ENCODE data around the gene LPAR3. TPM values are rescaled to one million over a fixed set of nuclear protein-coding genes. Genes with fewer than 3 reads are reported as not detected.

LPAR3 gene
- total and polyA plus RNA-seq, 2 of the 4 experiments (the other 2 are of a cell fraction) = 0.09 to 0.18 TPM

- H3K14ac ChIP-seq (replicated peaks; ENCODE audit: low read depth, low read length) = peak overlapping the region; percentile 34; the same call in 1 of the 2 replicates
- no peak overlapping the region for H3K4me2 ChIP-seq (ENCODE audit: low read depth, low read length)
- peaks cover 2% of the 10 kb centered on the region; the same call in 1 of the 2 replicates for H3K9me1 ChIP-seq (ENCODE audit: insufficient read depth, low read length)
- BruUV-seq (replicated peaks) = no TSS peak
- H3K9me3 ChIP-seq (ENCODE audit: control insufficient read depth, insufficient read depth, low read length) = no peaks in the 10 kb centered on the region
- in situ Hi-C loops (cut with MboI; ENCODE audit: low sequenced_read_pairs) = no loop called here
- no peak overlapping the region for H4K5ac ChIP-seq (ENCODE audit: low read depth, low read length)
- no peak overlapping the region for H3K4me3 ChIP-seq (ENCODE audit: insufficient read depth, low read depth, low read length)
- no peak for TF ChIP-seq POLR2A (IDR thresholded peaks at IDR 0.05; ENCODE audit: low read depth, low read length)
- no peaks in the 10 kb centered on the region; a peak in 1 of 4 replicates for H3K79me1 ChIP-seq (ENCODE audit: low read depth in 1 of 2, low read length in 2 of 2)
- H3K4ac ChIP-seq (ENCODE audit: low read depth, low read length) = peak overlapping the region; percentile 36; the same call in 1 of the 2 replicates
- peaks cover 5% of the 10 kb centered on the region for H3K4me1 ChIP-seq (ENCODE audit: control insufficient read depth, insufficient read depth, low read length)
- H3K56ac ChIP-seq (ENCODE audit: extremely low read depth, insufficient read depth, low read length) = no peak overlapping the region
- no peaks in the 10 kb centered on the region for H3K27me3 ChIP-seq (ENCODE audit: control insufficient read depth, insufficient read depth, low read length)
- H2BK120ac ChIP-seq (ENCODE audit: low read depth, low read length) = no peak overlapping the region
- CTCF ChIA-PET = no interaction called here
- DNase-seq (no peak), ATAC-seq (ENCODE audit: low read depth) (no peak)
- no peak overlapping the region for H3K27ac ChIP-seq (ENCODE audit: insufficient read depth, low read length)
- no peaks in the 10 kb centered on the region for H4K20me1 ChIP-seq (ENCODE audit: insufficient read depth, low read length)
- H4K8ac ChIP-seq (ENCODE audit: low read depth in 2 of 2, low read length in 2 of 2) = no peak overlapping the region; a peak in 1 of 4 replicates
- H3K36me3 ChIP-seq (ENCODE audit: control insufficient read depth, insufficient read depth, low read length) = no peaks in the 10 kb centered on the region
- POLR2A ChIA-PET (ENCODE audit: unreplicated experiment) = no interaction called here
- dilution Hi-C loops (cut with HindIII; ENCODE audit: low sequenced_read_pairs, unreplicated experiment) = no loop called here
- 75% methylated on average over 1 of the region's 2 CpGs; no CpG with 5 or more reads in 1 of the 2 experiments for WGBS, 2 experiments (ENCODE audit: extremely low coverage in 2 of 2, insufficient read length in 1 of 2)
- H2BK20ac ChIP-seq (ENCODE audit: low read depth, low read length) = peak overlapping the region; percentile 17; the same call in 1 of the 2 replicates
- H2AFZ ChIP-seq (replicated peaks; ENCODE audit: low read length, poor library complexity) = peak overlapping the region; percentile 38
- intact Hi-C loops (cut with micrococcal nuclease) = no loop called here
- no peak overlapping the region for H3K9ac ChIP-seq (ENCODE audit: low read depth, low read length)
- no peak overlapping the region for H3K18ac ChIP-seq (ENCODE audit: low read depth, low read length)
- no peak overlapping the region for H2BK5ac ChIP-seq (ENCODE audit: low read depth, low read length, poor library complexity, severe bottlenecking)
- peak overlapping the region; percentile 5; the same call in 1 of the 2 replicates for H2AK5ac ChIP-seq (ENCODE audit: low read depth, low read length)
- H3K23ac ChIP-seq (ENCODE audit: low read depth, low read length) = peak overlapping the region; percentile 20; the same call in 1 of the 2 replicates
- H2BK15ac ChIP-seq (ENCODE audit: low read depth, low read length) = no peak overlapping the region
- H4K91ac ChIP-seq (ENCODE audit: insufficient read depth, low read depth, low read length) = no peak overlapping the region
- H2AK9ac ChIP-seq (replicated peaks; ENCODE audit: low read depth, low read length, poor library complexity) = peak overlapping the region; percentile 16
Measured at GRCh38 chr1:84885469-84885868, 7.5 kb downstream of the LPAR3 start.

Data from IMR-90 (cell line).